ENCODE measurements around the gene GREM1. TPM values are rescaled to one million over a fixed set of nuclear protein-coding genes. Genes with fewer than 3 reads are reported as not detected.
A peak's percentile ranks its signal among the peaks of the same experiment; 100 is the strongest.

GREM1 gene
- total and polyA plus RNA-seq, 2 donors (not counting 1 experiment from before 2014, with no cell fraction given): 364 to 1,863 TPM

DNA sequence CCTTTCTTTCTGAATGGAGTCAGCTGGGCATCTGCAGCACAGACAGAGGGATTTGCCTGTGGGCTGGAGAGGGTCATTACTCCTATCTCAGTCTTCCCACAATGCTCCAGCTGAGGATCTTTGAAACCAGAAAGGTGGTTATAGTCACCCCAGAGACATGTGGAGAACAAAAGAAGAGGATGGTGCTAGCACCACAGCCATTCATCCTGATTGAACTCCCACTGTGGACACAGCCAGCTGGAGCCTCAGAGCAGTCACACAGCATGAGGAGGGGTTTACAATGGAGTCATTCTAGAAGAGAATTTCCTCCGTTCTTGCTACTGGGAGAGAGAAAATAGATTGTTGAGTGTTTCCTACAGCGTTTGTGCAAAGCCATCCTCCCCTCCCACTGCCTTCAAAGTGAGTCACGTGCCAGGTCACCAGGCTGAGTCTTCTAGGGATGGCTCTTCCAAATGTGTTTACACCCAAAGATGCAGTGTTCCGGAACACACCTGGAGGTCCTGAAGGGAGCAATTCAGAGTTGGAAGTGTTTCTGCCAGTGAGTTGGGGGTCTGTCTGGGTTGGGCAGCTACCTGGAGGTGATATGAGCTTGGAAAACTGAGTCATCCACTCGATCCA is 18.9 kb upstream of the GREM1 start:
- no peaks in the 10 kb centered on the region for H3K79me2 ChIP-seq (ENCODE audit: control insufficient read depth, insufficient read depth, low read length)
- H3K4me3 ChIP-seq (replicated peaks in 1 of 4; ENCODE audit: control extremely low read depth in 1 of 4, insufficient read depth in 1 of 4, low read depth in 3 of 4, low read length in 4 of 4): no peak overlapping the region
- H4K20me1 ChIP-seq (ENCODE audit: control insufficient read depth, extremely low read depth, insufficient read depth, low read length): no peaks in the 10 kb centered on the region
- H3K27ac ChIP-seq (ENCODE audit: insufficient read depth, low read length): no peak overlapping the region
- no peak overlapping the region for H3K9ac ChIP-seq (ENCODE audit: insufficient read depth, low read length)
- no peak overlapping the region for H3K4me2 ChIP-seq (ENCODE audit: extremely low read depth, insufficient read depth, low read length)
- no peak overlapping the region for H2AFZ ChIP-seq (ENCODE audit: low read length)
- H3K9me3 ChIP-seq (ENCODE audit: control insufficient read depth, insufficient read depth, low read depth, low read length): no peaks in the 10 kb centered on the region
- H3K27me3 ChIP-seq (ENCODE audit: control insufficient read depth, insufficient read depth, low read length): no peaks in the 10 kb centered on the region
- peak in 1 of 2 donors; percentile 62 for DNase-seq (ENCODE audit: low read depth in 2 of 2)
- H3K36me3 ChIP-seq (ENCODE audit: control insufficient read depth, insufficient read depth, low read length): no peaks in the 10 kb centered on the region
- TF ChIP-seq EZH2 (IDR thresholded peaks at IDR 0.05; ENCODE audit: low read length, missing control alignments): no peak
- TF ChIP-seq, protein P1, sequence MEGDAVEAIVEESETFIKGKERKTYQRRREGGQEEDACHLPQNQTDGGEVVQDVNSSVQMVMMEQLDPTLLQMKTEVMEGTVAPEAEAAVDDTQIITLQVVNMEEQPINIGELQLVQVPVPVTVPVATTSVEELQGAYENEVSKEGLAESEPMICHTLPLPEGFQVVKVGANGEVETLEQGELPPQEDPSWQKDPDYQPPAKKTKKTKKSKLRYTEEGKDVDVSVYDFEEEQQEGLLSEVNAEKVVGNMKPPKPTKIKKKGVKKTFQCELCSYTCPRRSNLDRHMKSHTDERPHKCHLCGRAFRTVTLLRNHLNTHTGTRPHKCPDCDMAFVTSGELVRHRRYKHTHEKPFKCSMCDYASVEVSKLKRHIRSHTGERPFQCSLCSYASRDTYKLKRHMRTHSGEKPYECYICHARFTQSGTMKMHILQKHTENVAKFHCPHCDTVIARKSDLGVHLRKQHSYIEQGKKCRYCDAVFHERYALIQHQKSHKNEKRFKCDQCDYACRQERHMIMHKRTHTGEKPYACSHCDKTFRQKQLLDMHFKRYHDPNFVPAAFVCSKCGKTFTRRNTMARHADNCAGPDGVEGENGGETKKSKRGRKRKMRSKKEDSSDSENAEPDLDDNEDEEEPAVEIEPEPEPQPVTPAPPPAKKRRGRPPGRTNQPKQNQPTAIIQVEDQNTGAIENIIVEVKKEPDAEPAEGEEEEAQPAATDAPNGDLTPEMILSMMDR (conservative IDR thresholded peaks at IDR 0.05 in 1 of 2, IDR thresholded peaks at IDR 0.05 in 1 of 2; ENCODE audit: low read depth in 1 of 2, low read length in 2 of 2): no peak
- no peaks in the 10 kb centered on the region for H3K4me1 ChIP-seq (ENCODE audit: control insufficient read depth, extremely low read depth, insufficient read depth, low read length)

DNA sequence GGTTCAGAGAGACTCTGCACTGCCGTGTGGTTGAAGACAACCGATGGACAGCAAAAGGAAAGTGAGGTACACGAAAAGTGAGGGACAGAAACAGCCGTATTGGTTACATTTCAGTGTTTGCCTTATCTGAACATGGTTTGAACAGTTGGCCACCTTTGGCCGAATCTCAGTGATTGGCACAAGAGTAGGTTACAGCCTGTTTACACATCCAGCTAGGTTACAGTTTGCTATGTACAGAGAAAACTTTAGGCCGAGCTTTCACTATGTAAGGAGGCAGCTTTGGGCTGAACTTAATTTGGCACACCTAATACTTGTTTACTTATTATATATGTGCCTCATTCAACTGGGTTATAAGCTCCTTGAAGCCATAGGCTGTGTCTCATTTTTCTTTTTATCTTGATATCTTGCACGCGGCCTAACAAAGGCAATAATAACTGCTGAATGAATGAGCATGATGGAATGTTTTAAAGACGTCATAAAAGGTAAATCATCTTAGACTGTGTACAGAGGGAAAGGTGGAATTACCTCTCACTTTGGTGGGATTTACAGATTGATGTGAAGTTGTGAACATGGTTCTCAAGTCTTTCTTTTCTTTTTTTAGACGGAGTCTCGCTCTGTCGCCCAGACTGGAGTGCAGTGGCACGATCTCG is 17.2 kb upstream of the GREM1 start:
- TF ChIP-seq, protein P1 (conservative IDR thresholded peaks at IDR 0.05 in 1 of 2, IDR thresholded peaks at IDR 0.05 in 1 of 2; ENCODE audit: low read depth in 1 of 2, low read length in 2 of 2): no peak
- TF ChIP-seq EZH2 (IDR thresholded peaks at IDR 0.05; ENCODE audit: low read length, missing control alignments): no peak
- Histone ChIP-seq H3K4me3 (replicated peaks in 1 of 4; ENCODE audit: control extremely low read depth in 1 of 4, insufficient read depth in 1 of 4, low read depth in 3 of 4, low read length in 4 of 4) (no peak overlapping the region), H3K27ac (ENCODE audit: insufficient read depth, low read length) (no peak overlapping the region), H2AFZ (ENCODE audit: low read length) (no peak overlapping the region), H3K9me3 (ENCODE audit: control insufficient read depth, insufficient read depth, low read depth, low read length) (no peaks in the 10 kb centered on the region), H3K27me3 (ENCODE audit: control insufficient read depth, insufficient read depth, low read length) (no peaks in the 10 kb centered on the region), H3K79me2 (ENCODE audit: control insufficient read depth, insufficient read depth, low read length) (no peaks in the 10 kb centered on the region), H3K4me2 (ENCODE audit: extremely low read depth, insufficient read depth, low read length) (no peak overlapping the region), H3K9ac (ENCODE audit: insufficient read depth, low read length) (no peak overlapping the region), H4K20me1 (ENCODE audit: control insufficient read depth, extremely low read depth, insufficient read depth, low read length) (no peaks in the 10 kb centered on the region), H3K36me3 (ENCODE audit: control insufficient read depth, insufficient read depth, low read length) (no peaks in the 10 kb centered on the region), H3K4me1 (ENCODE audit: control insufficient read depth, extremely low read depth, insufficient read depth, low read length) (peaks cover 3% of the 10 kb centered on the region)
- DNase-seq (ENCODE audit: low read depth in 2 of 2): no peak

DNA sequence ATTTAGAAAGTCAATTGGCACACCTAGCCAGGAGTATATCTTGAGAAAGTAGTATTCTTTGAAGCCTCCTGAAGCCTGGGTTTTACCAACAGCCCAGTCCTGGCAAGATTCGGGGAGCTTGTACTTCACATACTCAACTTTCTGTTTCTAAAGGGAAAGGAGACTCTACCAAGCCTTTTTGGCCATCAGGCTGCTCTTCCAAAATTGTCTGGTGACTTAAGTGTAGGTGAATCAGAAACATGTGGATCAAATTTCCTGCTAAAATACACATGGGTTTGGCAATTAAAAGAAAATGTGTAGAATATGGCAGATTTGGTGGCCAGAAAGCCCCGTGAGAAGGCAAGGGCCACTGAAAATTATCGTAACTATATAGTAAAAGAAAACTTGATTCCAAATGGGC is 15.9 kb upstream of the GREM1 start:
- no peaks in the 10 kb centered on the region for H3K79me2 ChIP-seq (ENCODE audit: control insufficient read depth, insufficient read depth, low read length)
- TF ChIP-seq, protein P1 (conservative IDR thresholded peaks at IDR 0.05 in 1 of 2, IDR thresholded peaks at IDR 0.05 in 1 of 2; ENCODE audit: low read depth in 1 of 2, low read length in 2 of 2): no peak
- no peak for TF ChIP-seq EZH2 (IDR thresholded peaks at IDR 0.05; ENCODE audit: low read length, missing control alignments)
- no peaks in the 10 kb centered on the region for H3K36me3 ChIP-seq (ENCODE audit: control insufficient read depth, insufficient read depth, low read length)
- peak in 1 of 2 donors; percentile 54 for DNase-seq (ENCODE audit: low read depth in 2 of 2)
- H3K27me3 ChIP-seq (ENCODE audit: control insufficient read depth, insufficient read depth, low read length): no peaks in the 10 kb centered on the region
- no peak overlapping the region for H3K9ac ChIP-seq (ENCODE audit: insufficient read depth, low read length)
- H3K4me3 ChIP-seq (replicated peaks in 1 of 4; ENCODE audit: control extremely low read depth in 1 of 4, insufficient read depth in 1 of 4, low read depth in 3 of 4, low read length in 4 of 4): no peak overlapping the region
- no peaks in the 10 kb centered on the region for H4K20me1 ChIP-seq (ENCODE audit: control insufficient read depth, extremely low read depth, insufficient read depth, low read length)
- peaks cover 7% of the 10 kb centered on the region for H3K4me1 ChIP-seq (ENCODE audit: control insufficient read depth, extremely low read depth, insufficient read depth, low read length)
- H3K9me3 ChIP-seq (ENCODE audit: control insufficient read depth, insufficient read depth, low read depth, low read length): no peaks in the 10 kb centered on the region
- no peak overlapping the region for H3K27ac ChIP-seq (ENCODE audit: insufficient read depth, low read length)
- H3K4me2 ChIP-seq (ENCODE audit: extremely low read depth, insufficient read depth, low read length): no peak overlapping the region
- no peak overlapping the region for H2AFZ ChIP-seq (ENCODE audit: low read length)
